ENCODE results near the gene TMEM247.

Gene TMEM247

GRCh38 chr2:46447649-46448048 lies 31.7 kb upstream of the TMEM247 start:
- Histone ChIP-seq H3K4me1 (ENCODE audit: control insufficient read depth in 1 of 2, insufficient read depth in 1 of 2, low read depth in 1 of 2, low read length in 1 of 2) (no peaks in the 10 kb centered on the region), H3K27ac (no peak overlapping the region), H3K36me3 (no peaks in the 10 kb centered on the region), H3K4me3 (ENCODE audit: low read depth in 1 of 2, low read length in 1 of 2) (no peak overlapping the region), H3K27me3 (no peaks in the 10 kb centered on the region), H3K9me3 (no peaks in the 10 kb centered on the region)
- TF ChIP-seq CTCF (IDR thresholded peaks at IDR 0.05) = no peak

GRCh38 chr2:46448111-46448510 lies 31.3 kb upstream of the TMEM247 start:
- H3K27me3 ChIP-seq = no peaks in the 10 kb centered on the region
- no peak for TF ChIP-seq CTCF (IDR thresholded peaks at IDR 0.05)
- H3K4me1 ChIP-seq (ENCODE audit: control insufficient read depth in 1 of 2, insufficient read depth in 1 of 2, low read depth in 1 of 2, low read length in 1 of 2) = no peaks in the 10 kb centered on the region

GRCh38 chr2:46448641-46449040 lies 30.7 kb upstream of the TMEM247 start:
- no peaks in the 10 kb centered on the region for H3K27me3 ChIP-seq
- no peaks in the 10 kb centered on the region for H3K36me3 ChIP-seq
- no peaks in the 10 kb centered on the region for H3K4me1 ChIP-seq (ENCODE audit: control insufficient read depth in 1 of 2, insufficient read depth in 1 of 2, low read depth in 1 of 2, low read length in 1 of 2)
- no peaks in the 10 kb centered on the region for H3K9me3 ChIP-seq
- H3K27ac ChIP-seq = no peak overlapping the region
- TF ChIP-seq CTCF (IDR thresholded peaks at IDR 0.05) = no peak
- no peak overlapping the region for H3K4me3 ChIP-seq (ENCODE audit: low read depth in 1 of 2, low read length in 1 of 2)

More at GRCh38 chr2:46448111-46448510, 31.3 kb upstream of the TMEM247 start:
- Histone ChIP-seq H3K4me3 (ENCODE audit: low read depth in 1 of 2, low read length in 1 of 2) (no peak overlapping the region), H3K36me3 (no peaks in the 10 kb centered on the region), H3K9me3 (no peaks in the 10 kb centered on the region), H3K27ac (no peak overlapping the region)

- Histone ChIP-seq H3K4me1 (ENCODE audit: control insufficient read depth in 1 of 2, insufficient read depth in 1 of 2, low read depth in 1 of 2, low read length in 1 of 2) (no peaks in the 10 kb centered on the region), H3K27me3 (no peaks in the 10 kb centered on the region), H3K4me3 (ENCODE audit: low read depth in 1 of 2, low read length in 1 of 2) (no peak overlapping the region), H3K27ac (no peak overlapping the region), H3K9me3 (no peaks in the 10 kb centered on the region), H3K36me3 (no peaks in the 10 kb centered on the region)
- TF ChIP-seq CTCF (IDR thresholded peaks at IDR 0.05) = no peak
Observed at GRCh38 chr2:46449700-46450099, 29.7 kb upstream of the TMEM247 start.

GRCh38 chr2:46451131-46451711 lies 28.1 kb upstream of the TMEM247 start:
- Histone ChIP-seq H3K4me3 (ENCODE audit: low read depth in 1 of 2, low read length in 1 of 2) (no peak overlapping the region), H3K4me1 (ENCODE audit: control insufficient read depth in 1 of 2, insufficient read depth in 1 of 2, low read depth in 1 of 2, low read length in 1 of 2) (no peaks in the 10 kb centered on the region)

More at GRCh38 chr2:46451131-46451711, 28.1 kb upstream of the TMEM247 start:
- Histone ChIP-seq H3K27ac (no peak overlapping the region), H3K27me3 (no peaks in the 10 kb centered on the region), H3K36me3 (no peaks in the 10 kb centered on the region), H3K9me3 (no peaks in the 10 kb centered on the region)
- no peak for TF ChIP-seq CTCF (IDR thresholded peaks at IDR 0.05)
